Fibroblast of skin of left biceps (primary cell): Measurements from ENCODE around the gene IP6K3.

Experiments used
- DNase-seq, 2 experiments: peaks; one replicate each; pipeline ENCODE4 v3.0.0-alpha.2; 2013; ENCODE audit warnings: low read depth in 2 of 2

The IP6K3 gene, protein sequence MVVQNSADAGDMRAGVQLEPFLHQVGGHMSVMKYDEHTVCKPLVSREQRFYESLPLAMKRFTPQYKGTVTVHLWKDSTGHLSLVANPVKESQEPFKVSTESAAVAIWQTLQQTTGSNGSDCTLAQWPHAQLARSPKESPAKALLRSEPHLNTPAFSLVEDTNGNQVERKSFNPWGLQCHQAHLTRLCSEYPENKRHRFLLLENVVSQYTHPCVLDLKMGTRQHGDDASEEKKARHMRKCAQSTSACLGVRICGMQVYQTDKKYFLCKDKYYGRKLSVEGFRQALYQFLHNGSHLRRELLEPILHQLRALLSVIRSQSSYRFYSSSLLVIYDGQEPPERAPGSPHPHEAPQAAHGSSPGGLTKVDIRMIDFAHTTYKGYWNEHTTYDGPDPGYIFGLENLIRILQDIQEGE

DNA sequence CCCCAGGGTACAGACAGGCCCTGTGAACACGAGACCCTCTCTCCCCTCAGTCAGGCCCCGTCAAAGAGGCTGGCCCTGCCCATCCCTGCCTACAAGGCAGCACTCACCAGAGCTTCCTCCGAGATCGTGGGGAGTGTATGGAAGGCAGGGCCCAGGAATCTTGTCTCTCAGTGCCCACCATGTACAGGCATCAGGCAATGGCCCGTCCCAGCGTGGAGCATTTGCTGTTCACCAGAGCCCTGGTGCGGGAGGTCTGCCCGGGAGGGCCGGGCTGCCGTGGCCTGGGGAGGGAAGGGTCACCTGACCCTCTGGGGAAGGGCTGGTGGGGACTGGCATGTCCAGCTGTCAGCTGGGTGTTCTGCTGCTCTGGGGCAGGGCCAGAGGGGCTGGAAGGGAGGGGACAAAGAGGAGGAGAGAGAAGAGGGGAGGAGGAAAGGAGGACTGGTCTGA lies at the start of gene IP6K3:
IP6K3 (minus strand) TSS at position 255 of the 450 bp plus-strand sequence. CDS start 11,429 bp downstream, outside the sequence.
- DNase-seq, result no peak

GRCh38 chr6:33794910-33795623 lies 48.4 kb upstream of the IP6K3 start:
- no peak for DNase-seq

DNA sequence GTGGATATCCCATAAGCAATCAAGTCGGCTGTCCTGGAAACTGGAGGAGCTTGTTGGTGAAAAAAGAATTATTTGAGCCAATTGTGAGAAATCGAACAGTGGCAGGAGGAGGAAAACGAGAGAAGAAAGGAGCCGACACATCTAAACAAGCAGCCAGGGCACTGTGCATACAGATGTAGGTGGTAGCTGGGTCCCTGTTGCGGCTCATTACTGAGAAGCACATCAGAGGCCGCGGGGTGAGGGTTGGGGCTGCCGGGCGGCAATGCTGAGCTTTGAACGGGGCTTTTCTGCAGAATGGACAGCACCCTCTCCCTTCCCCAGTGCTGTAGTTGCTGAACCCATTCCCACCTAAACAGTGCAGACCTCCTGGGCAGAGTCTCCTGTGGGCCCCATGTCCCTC lies 46.3 kb upstream of the IP6K3 start:
- DNase-seq, result no peak

DNA sequence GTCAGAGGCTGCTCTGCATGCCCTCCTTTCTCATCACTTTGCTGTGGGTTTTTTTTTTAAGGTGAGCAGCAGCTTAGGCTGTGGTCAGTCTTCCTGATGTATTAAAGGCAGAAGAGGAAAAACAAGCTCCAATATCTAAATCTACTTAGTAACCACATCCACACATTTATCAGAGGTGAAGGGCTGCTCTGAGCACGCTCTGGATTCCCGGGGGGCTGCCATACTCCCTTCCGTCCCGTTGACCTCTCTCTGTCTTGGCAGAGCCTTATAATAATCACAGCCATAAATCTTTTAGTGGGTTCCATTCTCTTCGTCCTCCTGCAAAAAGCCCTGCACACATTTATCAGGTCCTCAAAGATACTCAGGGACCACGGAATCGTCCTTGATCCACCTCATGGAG lies 44.9 kb upstream of the IP6K3 start:
- no peak for DNase-seq

- DNase-seq, result no peak
These were observed 44.2 kb upstream of the IP6K3 start for GRCh38 chr6:33790910-33791309.

DNA sequence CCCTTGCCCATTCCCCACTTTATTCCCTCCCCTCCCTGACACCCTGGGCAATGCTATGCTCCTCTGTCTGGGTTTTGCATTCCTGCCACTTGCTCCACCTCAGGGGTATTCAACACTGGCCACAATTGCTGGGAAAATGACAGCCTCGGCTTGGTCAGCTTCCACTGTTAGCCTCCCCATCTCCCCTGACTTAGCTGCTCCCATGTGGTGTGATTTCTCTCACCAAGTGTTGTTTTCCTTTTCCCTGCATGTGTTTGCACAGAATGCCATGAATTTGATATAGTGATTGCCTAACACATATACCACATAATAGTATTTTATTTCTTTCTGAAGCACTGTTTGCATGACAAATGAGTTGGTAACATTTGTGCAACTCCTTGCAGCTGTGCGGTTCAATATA lies 43.7 kb upstream of the IP6K3 start:
- peak in 1 of 2 experiments; percentile 22 for DNase-seq

DNA sequence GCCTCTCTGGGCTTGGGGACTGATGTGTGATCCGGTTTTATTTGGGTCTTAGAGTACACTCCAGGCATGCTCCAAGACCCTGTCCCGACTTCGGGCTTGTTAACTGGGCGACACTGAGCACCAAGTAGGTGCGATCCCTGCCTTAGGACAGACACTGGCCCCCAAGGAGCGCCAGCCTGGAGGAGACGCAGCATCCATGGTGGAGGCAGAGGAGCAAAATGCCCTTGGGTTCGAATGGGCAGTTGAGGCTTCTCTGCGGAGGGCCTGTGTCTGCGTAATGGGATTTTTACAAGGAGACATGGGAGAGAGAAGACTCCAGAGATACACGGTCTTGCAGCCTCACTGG lies 42.8 kb upstream of the IP6K3 start:
- DNase-seq, result no peak

GRCh38 chr6:33788694-33789549 lies 42.2 kb upstream of the IP6K3 start, which contains the start of gene LEMD2:
LEMD2 (minus strand) TSS chr6:33789130; CDS start chr6:33789116, 14 bp downstream.
- peak; percentile 85 for DNase-seq

GRCh38 chr6:33787954-33788693 lies 41.4 kb upstream of the IP6K3 start:
- peak in 1 of 2 experiments; percentile 21 for DNase-seq

DNA sequence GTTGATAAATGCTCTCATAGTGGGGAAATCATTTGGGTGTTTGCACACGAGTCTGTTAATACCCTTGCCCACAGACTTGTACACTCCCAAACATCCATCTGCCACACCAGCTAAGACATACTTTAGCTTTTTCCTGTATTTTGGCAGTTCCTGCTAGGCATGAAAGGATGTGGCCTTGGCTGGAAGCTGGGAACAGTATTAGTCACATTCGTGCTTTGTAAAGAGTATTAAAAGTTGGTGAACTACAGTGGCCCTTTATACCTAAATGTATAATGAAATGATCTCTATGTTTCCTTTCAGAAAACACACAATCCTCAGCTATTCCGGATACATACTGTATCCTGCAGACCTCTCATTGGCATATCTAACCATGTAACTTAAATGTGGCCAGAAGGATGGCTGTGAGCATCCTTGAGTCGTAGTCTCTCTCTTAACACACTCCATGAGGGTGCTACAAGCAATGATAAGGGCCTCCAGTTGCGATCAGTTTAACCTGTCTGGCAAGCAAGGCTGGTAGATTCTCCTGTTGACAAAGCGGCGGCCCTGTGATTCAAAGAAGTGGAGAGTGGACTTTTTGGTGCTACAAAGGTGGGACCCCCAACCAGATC lies 40.7 kb upstream of the IP6K3 start:
- no peak for DNase-seq

DNA sequence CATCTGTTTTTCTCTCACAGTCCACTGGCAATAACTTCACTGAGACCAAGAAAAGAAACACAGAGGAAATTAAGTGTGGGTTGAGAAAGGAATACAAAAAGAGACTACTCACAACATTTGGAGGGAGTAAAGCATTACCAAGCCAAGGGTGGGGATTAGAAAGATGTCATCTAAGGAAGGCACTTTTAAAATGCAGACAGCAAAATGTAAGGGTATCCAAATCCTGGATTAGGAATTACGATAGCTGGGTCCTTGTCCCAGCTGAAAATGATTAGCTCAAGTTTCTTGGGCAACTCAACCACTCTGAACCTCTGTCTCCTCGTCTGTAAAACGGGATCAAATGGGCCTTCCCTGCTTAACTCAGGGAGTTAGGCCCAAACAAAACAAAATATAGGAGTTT lies 40.0 kb upstream of the IP6K3 start:
- DNase-seq, result no peak

DNA sequence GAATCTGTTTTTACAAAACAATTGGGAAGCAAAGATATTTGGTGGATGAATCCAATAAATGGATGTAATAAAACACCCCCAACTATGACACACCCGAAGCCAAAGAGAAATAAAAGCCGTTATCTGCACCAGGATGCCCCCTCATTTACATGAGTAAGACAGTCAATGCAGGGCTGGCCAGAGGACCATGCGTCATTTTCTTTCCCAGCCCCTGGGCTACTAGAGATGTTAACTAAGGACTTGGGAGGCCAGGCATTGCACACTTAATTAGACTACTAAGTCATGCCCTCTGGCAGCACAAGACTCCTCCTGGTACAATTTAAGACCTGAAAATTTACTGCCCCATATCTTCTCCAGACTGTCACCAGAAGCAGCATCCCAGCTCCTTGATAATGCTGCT lies 39.1 kb upstream of the IP6K3 start:
- no peak for DNase-seq

DNA sequence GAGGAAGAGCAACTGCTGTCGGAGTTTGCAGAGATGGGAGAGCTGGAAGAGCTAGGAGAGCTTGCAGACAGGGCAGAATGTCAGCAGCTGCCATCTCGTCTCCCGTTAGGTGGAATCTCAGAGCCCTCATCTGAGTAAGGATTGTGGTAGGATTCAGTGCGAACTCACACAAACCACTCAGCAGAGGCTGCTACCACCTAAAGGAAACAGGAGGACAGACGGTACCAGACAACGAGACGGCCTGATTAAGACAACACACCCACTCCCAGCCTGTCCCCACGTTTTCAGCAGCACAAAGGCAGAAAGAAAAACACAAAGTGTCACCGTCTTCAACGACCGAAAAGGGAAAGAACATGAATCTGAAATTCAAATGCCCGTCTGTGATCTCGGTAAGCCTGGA lies 38.1 kb upstream of the IP6K3 start:
- DNase-seq, result no peak

DNA sequence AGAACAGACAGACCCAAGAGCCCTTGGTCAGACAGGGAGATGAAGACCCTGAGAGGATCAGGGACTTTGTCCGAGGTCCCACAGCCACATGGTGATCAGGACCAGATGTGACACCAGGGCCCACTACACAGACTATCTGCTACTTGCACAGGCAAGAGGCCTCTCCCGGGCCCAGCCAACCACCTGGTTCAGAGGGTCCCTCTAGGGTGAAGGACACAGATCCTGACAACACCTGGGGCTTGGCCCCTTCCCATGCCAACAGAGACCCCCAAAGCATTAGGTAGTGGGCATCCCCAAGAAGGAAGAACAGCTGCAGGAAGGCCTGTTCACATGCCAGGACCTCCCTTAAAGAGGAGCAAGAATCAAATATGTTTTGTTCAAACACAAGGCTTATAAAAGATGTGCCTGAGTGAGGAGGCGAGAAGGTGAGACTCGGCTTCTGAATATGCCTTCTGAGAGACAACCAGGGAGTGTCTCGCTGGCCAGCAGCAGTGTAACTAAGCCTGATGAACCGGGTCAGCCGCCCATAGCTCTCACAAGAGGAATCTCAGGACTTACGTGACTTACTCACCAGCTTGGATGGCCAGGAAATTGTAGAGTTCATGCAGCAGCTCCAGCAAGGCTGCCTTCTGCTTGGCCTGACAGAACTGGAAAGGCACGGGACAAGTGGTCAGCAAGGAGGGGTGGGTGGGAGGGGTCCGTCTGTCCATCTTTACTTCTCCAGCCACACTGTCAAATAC lies 37.2 kb upstream of the IP6K3 start:
- no peak for DNase-seq

GRCh38 chr6:33782561-33782960 lies 35.9 kb upstream of the IP6K3 start:
- no peak for DNase-seq

- no peak for DNase-seq
These were observed 34.6 kb upstream of the IP6K3 start for GRCh38 chr6:33781131-33781975.

GRCh38 chr6:33779895-33780294 lies 33.2 kb upstream of the IP6K3 start:
- no peak for DNase-seq

DNA sequence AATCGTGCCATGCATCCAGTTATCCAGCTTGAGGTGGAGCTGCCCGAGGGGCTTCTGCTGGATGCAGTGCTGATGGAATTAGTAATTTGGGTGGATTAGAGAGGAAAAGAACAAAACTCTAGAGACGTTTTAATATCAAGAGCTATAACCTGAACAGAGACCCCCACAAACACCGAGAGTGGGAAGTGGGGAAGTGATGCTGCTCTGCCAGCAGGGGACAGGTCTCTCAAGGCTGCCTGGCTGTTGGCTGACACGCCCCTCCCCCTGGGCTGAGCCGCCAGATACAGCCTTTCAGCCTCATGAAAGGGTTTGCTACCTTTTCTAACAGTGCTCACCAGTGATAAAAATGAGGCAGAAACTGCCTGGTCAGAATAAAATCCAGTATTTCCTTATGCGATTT lies 32.6 kb upstream of the IP6K3 start:
- no peak for DNase-seq

- DNase-seq, result no peak
These were observed 31.9 kb upstream of the IP6K3 start for GRCh38 chr6:33778444-33779121.
